GM18858 (cell line): ENCODE measurements around the gene FBXW4.

Experiments
- ATAC-seq: cut with Tn5 transposase; IDR thresholded peaks from one replicate; pipeline ENCODE4 v1.9.1; 2021; ENCODE audit not compliant: unreplicated experiment

Gene FBXW4, protein sequence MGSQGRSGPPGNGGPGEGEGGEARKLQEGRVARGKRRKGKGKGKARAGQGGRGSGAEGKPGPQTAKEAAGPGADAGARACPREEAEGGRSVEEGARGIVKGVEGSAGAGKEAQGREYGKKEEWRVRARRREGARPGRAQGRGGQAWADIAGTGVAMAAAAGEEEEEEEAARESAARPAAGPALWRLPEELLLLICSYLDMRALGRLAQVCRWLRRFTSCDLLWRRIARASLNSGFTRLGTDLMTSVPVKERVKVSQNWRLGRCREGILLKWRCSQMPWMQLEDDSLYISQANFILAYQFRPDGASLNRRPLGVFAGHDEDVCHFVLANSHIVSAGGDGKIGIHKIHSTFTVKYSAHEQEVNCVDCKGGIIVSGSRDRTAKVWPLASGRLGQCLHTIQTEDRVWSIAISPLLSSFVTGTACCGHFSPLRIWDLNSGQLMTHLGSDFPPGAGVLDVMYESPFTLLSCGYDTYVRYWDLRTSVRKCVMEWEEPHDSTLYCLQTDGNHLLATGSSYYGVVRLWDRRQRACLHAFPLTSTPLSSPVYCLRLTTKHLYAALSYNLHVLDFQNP

DNA sequence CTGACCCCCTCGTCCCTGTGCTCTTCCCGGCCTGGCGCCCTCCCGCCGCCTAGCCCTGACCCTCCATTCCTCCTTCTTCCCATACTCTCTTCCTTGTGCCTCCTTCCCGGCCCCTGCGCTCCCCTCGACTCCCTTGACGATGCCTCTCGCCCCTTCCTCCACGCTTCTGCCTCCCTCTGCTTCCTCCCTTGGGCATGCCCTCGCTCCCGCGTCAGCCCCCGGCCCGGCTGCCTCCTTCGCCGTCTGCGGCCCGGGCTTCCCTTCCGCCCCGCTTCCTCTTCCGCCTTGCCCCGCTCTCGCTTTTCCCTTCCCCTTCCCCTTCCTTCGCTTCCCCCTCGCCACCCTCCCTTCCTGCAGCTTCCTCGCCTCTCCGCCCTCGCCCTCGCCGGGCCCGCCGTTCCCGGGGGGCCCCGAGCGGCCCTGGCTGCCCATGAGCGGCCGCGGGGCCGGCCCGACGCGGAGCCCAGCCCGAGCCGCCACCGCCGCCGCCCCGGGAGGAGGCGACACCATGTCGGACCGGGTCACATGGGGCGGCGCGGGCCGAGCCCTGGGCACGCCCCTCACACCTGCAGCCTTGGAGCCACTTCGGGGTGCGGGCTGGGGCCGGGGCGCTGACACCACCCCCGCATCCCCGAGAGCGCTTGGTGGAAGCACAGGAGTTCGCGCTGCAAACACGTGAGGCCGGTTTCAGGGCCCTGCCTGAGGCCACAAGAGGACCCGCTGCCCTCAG is at the start of gene FBXW4:
TSS of gene FBXW4 (minus strand) at position 497 of the 730 bp plus-strand sequence. CDS start at position 432, 65 bp downstream.
- peak; percentile 24 for ATAC-seq

- ATAC-seq, result no peak
Observed at GRCh38 chr10:101744267-101744666, 49.3 kb upstream of the FBXW4 start.

- no peak for ATAC-seq
Observed at GRCh38 chr10:101741938-101742337, 47.0 kb upstream of the FBXW4 start.

DNA sequence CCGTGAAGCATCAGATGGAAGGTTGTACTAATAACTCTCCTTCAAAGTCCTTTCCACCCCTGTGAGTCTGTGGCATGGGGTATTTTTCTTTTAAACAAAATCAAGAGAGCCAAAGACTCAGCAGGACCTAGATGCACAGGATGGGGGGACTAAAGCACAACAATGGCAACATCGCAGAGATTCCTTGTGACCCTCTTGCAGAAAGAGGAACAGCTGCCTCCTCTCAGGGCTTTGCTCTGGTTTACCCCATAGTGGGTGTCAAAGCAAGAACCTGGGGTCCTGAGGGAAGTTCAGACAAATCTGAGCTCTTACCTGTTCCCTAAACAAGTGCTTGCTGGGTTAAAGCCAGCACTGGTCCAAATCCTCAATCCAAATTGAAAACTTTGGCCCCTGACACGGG is 41.7 kb upstream of the FBXW4 start:
- ATAC-seq, result no peak

DNA sequence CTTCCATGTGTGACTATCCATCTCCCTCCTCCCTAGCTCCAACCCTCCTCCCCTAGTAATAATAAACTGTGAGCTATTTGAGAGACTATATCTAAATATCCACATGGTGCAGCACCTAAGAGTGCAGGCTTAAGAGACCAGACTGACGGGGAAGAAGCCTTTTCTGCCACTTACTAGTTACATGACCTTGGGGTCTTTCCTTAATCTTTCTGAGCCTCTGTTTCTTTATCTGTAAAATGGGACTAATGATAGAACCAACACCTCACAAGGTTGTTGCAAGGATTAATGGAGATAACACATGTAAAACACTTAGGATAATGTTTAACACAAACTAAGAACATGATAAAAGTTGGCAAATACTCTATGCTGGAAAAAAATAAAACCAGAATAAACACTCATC is 37.1 kb upstream of the FBXW4 start:
- ATAC-seq, result no peak

- ATAC-seq, result no peak
Observed at GRCh38 chr10:101726115-101726387, 31.1 kb upstream of the FBXW4 start.

DNA sequence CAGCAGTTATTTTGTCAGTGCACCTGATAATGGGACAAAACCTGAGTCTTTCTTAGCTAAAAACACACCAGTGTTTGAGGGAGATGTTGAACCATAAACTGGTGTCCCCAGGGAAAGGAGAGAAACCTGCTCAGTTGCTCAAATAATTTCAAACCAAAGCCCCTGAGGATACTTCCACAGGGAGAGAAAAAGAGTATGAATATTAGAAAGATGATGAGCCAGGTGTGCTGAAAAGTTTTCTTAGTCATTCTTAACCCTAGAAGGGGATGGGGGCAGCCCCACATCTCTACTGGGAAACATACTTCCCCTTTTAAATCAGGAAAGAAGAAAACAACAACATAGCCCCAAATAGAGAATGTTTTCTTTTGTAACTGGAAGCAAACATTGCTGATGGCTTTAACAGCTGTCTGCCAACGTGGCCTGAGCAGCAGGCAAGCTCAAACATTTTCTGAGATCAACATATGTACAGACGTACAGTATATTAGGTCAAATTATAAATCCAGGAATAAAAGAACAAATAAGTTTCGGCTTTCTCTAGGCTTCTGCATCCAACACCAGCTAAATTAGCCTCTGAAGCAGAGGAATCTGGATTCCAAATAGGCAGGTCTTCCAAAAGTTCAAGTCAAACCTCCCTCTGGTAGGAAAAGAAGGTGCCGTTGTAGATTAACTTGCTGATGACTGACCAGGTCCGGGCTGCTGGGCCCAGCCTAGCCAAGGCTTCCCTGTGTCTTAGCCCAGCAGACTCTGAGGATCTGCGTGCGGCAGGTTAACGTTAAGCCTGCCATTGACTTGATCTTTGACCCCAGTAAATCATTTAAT is 30.5 kb upstream of the FBXW4 start:
- ATAC-seq, result peak; percentile 47

- no peak for ATAC-seq
Observed at GRCh38 chr10:101724446-101724845, 29.5 kb upstream of the FBXW4 start.

- ATAC-seq, result no peak
Observed at GRCh38 chr10:101723176-101723575, 28.2 kb upstream of the FBXW4 start.

DNA sequence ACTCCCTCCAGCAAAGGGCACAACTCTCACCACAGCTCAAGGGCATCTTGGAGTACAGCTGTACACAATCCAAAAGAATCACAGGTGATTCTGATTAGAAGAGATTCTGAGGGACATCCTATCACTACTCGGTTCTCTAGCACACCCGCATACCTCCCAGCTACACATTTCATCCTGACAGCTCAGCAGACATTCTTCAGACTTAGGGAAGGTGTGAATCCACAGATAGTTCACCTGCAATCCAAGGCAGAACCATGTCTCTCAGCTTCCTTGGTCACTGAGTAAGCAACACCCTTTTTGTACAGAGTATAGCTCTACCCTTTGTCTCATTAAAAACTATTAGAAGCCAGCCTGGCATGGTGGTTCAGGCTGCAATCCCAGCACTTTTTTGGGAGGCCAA is 26.8 kb upstream of the FBXW4 start:
- no peak for ATAC-seq

- no peak for ATAC-seq
Observed at GRCh38 chr10:101720606-101721230, 25.7 kb upstream of the FBXW4 start.

DNA sequence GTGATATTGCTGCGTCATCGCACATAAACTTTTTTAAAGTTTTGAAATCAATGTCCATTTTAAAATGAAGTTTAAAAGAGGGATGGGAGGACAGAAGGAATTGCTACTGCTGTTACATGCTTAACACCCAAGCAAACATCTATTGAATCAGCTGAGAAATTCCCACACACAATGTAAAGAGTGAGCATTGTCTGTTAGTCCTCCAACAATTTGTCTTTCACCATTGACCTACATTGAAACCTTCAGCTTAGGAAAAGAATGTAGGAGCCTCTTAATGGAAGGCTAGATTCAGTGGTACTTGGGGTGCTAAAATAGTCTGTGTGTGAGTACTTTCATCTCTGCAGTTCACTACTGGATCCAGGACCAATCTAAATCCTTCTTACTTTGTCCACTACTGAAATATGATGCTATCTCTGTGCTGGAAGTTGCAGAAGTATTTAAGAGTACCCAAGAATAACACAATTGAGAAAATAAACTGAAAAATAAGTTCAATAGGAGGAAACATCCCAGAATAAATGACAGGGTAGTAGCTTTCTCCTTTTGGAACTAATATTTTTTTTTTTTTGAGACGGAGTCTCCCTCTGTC is 23.8 kb upstream of the FBXW4 start:
- no peak for ATAC-seq

DNA sequence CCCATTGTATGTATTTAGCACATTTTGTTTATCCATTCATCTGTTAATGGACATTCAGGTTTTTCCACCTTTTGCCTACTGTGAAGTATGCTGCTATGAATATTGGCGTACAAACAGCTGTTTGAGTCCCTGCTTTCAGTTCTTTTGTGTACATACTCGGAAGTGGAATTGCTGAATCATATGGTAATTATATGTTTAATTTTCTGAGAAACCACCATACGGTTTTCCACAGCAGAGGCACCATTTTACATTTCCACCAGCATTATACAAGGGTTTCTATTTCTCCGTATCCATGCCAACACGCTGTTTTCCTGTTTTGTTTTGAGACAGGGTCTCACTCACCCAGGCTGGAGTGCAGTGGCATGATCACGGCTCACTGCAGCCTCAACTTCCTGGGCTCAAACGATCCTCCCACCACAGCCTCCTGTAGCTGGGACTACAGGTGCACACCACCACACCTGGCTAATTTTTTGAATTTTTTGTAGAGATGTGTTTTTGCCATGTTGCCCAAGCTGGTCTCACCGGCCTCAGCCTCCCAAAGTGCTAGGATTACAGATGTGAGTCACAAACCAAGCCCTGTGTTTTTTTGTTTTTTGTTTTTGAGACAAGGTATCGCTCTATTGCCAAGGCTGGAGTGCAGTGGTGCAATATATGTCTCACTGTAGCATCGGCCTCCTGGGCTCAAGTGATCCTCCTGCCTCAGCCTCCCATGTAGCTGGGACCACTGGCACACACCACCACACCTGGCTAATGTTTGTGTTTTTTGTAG is 22.1 kb upstream of the FBXW4 start:
- no peak for ATAC-seq

GRCh38 chr10:101712997-101713396 is 18.0 kb upstream of the FBXW4 start:
- no peak for ATAC-seq

DNA sequence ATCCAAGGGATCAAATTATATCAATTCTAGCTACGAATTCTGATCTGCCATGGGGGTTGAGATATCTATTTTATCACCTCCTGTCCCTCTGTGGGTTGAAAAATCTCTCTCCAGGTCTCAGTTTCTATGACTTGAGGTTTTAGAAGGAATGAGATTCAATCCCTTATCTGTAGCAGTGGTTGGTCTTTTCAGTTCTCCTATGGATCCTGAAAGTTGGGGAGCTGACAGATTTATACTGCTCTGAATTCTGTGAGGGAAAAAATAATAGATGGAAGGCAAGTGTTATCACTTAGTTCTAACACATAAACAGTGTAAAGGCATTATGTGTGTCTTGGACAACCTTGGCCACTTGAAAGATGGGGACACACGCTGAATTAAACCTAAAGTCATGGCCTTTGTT is 15.8 kb upstream of the FBXW4 start:
- no peak for ATAC-seq

DNA sequence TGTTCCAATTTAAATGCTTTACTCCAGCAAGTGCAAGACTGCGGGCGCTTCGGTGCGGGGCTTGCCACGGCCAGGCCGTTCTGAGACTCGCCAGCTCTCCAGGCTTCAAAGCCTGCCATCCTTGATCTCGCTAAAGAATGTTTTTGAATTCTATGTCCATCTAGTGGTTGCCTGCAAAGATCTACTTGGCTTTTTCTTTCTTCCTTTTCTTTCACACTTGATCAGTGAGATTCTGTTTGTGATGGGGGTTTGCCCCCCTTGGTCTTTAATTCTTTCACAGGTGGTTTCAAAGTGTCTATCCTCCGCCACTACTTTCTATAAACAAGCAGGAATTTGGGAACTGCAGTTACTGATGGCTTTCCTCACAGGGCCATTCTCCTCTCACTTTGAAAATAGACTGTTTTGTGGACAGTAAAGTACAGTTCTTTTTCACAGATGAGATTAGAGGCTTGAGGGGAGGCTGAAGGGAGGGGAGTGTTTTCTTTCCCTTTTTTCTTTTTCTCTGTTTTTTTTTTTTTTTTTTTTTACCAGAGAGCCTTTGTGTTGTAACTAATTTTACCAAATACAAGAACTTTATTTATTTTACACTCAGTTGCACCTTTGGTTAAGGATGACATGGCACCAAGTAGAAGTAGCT is 15.2 kb upstream of the FBXW4 start:
- no peak for ATAC-seq

DNA sequence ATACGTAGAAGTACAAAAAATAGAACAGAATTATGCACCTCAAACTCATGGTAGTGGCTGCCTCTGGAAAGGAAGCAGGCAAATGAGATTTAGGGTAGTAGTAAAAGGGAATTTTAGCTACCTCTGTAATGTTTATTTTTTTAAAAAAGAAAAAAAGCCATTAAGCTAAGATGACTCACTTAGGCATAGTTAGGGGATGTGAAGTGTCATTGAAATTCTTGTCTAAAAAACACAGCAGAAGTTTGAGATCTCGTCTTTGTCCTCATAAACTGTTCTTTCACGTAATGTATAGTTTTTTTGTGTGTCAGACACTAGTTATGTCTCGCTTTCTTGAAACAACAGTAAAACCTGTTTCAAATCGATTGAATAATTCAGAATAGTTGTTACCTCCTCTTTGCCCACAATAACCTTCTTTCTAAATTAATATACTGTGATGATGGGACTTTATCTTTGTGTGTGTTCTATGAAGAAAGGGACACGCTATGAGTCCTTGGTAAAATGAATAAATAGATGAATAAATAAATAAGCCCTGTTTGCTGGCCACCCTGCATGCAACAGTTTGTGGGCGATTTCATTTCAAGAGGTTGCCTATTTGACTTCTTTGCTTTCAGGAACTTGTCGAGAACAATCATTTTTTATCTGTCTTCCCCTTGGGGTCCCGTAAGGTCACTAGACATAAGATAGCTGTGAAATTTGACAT is 14.5 kb upstream of the FBXW4 start:
- no peak for ATAC-seq

GRCh38 chr10:101708870-101709269 is 13.9 kb upstream of the FBXW4 start:
- no peak for ATAC-seq

GRCh38 chr10:101708073-101708472 is 13.1 kb upstream of the FBXW4 start:
- no peak for ATAC-seq
